DND-41 (cell line): ENCODE measurements around the gene NR3C1.

ENCODE experiments used
- CTCF ChIP-seq: IDR thresholded peaks from 2 replicates; pipeline ENCODE4 v1.5.1; 2012; ENCODE audit warnings: borderline replicate concordance, low read length, moderate library complexity, mild to moderate bottlenecking; ENCODE audit not compliant: poor library complexity, severe bottlenecking; ENCODE audit errors: extremely low read depth
- EZH2 ChIP-seq: IDR thresholded peaks from 3 replicates; pipeline ENCODE4 v1.6.1; 2012; ENCODE audit warnings: borderline replicate concordance, low read depth, mild to moderate bottlenecking, moderate library complexity, low read length, inconsistent platforms; ENCODE audit not compliant: severe bottlenecking

DNA sequence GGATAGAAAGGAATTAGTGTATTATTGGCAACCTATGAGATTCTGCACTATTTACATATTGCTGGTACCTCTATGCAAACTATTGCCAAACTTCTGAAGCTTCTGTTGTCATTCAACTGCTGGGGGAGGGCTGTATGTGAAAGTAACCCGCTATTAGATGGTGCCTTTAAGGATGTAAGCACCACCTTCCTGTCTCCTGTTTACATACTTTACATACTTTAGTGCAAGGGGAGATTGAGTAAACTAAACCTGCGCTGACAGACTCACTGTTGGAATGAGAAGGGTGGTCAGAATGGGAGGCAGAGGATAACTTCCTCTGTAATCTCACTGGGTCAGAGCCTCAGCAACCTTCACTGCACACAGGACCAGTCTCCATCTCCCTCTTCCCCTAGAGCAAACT lies 123.8 kb downstream of the NR3C1 start:
- no peak for TF ChIP-seq CTCF
- no peak for TF ChIP-seq EZH2
